CD4-positive, alpha-beta T cell treated with Interleukin-17A for 1 hour (primary cell): Measurements from ENCODE around the gene AP1B1.
A peak's percentile ranks its signal among the peaks of the same experiment; 100 is the strongest.
"Not testable (repeated sequence)": the region's sequence is repeated elsewhere in the genome, so short reads cannot be mapped to it uniquely, and the experiment has no call there.

Source experiments
- DNase-seq: peaks from one replicate; pipeline ENCODE4 v3.0.0-alpha.2; 2020

Gene AP1B1

DNA sequence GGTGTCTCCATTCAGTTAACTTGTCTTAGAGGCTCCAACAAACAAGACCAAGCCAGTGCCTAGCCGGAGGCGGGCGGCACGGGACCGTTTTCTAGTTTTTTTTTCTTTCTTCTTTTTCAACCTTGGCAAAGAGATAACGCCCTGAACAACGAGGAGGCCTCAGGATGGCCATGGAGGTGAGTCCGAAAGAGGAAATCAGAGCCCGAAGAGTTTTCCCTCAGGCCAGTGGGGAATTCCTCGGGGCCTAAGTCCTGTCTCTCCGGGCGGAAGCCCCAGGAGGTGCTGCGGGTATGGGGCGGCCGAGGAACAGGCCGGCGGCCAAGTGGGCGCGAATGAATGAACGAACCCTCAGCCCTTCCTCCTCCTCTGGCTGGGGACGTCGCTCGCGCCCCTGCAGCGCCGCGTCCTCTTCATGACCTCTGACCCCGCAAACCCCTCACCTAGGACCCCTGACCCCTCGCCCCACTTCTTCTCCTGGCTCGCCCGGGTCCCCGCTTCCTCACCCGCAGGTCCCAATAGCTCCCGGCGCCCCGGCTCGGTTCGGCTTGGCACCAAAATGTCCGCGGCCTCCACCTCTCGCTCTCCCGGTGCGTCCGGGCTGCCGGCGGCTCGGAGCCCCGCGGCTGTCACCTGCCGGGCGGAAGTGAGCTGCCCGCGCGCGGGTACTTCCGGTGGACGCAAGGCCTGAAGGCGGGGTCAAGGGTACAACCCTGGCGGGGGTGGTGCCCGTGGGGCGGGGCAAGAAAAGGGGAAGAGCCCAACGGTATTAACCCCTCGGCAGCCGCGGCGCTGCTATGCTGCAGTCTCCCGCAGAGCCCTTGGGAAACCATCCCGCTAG is at the start of gene AP1B1:
AP1B1 (minus strand) TSS at position 650 of the 838 bp plus-strand sequence. CDS start 21,327 bp downstream, outside the sequence.
- DNase-seq, result peak; percentile 94

DNA sequence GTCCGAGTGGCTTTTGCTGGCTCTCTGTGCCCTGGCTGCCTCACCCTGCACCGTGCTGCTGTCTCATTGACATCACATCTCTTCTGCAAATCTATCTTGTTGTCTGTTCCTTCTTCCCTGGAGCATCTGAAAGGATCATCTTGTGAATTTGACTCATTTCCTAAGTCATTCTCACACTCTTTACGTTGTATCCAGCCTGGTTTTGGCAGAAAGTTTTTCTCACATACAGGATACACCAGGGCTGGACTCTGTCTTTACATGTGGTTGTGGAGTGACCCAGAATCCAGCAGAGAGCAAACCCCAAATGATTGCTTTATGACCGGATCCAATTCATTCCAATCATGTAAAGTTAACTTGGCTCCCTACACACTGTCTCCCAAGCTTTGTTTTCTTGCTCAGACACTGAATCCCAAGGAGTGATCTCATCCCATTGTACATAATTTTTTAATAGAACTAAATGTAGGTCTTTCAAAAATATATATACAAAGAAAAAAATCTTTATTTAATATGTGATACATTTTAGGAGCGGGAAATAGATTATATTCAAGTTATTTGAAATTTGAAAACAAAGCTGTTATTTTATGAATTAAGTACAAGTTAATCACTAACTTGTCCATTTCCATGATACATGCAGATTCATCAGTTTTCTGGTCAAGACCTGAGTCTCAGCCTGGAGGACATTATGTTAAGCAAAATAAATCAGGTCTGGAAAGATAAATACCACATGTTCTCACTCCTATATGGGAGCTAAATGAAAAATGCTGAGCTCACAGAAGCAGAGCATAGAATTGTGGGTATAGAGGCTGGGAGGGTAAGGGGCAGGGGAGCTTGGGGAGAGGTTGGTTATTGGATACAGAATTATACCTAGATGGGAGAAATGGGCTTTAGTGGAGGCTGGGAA is 47.1 kb upstream of the AP1B1 start:
- no peak for DNase-seq

DNA sequence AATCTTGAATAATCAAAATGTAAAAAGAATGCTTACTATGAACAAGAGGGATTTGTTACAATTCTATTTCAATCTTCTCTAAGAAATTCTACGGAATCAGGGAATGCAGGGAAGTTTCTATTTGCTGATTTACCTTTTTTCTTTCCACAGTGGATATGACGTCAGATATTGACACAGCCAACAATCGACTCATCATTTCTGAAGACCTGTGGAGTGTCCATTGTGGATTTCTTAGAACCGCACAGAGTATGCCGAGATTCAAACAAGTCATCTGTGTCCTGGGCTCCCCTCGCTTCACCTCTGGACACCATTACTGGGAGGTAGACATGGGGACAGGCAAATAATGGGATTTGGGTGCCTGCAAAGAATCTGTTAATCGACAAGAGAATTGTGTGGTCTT is 45.9 kb upstream of the AP1B1 start:
- no peak for DNase-seq

DNA sequence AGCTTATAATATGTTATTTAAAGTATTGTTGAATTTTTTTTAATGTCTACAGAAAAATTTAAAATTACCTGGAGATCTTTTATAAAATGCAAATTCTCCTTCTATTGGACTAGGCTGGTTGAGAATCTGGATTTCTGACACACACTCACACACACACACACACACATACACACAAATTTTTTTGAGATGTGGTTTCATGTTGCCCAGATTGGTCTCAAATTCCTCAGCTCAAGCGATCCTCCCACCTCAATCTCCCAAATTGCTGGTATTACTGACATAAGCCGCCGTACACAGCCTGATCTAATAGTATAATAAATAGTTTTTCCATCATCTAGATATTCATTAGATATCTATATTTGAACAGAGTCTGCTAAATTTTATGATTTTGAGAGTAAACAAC is 45.5 kb upstream of the AP1B1 start:
- DNase-seq, result no peak

DNA sequence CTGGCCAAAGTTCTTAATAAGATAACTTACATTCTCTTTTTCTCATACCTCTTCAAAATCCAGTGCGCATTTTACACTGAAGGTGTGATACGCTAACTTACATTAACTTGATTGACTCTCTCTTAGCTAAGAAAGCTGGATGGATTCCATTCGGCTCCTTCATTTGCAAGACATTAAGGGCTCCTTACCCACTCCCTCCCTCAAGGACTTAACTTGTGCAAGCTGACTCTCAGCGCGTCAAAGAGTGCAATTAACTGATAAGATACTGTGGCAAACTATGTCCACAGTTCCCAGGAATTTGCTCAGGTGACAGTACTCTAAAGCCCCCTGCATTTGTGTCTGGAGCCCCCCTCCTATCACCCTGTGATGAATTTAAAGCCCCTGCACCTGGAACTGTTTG is 43.6 kb upstream of the AP1B1 start:
- DNase-seq, result no peak

DNA sequence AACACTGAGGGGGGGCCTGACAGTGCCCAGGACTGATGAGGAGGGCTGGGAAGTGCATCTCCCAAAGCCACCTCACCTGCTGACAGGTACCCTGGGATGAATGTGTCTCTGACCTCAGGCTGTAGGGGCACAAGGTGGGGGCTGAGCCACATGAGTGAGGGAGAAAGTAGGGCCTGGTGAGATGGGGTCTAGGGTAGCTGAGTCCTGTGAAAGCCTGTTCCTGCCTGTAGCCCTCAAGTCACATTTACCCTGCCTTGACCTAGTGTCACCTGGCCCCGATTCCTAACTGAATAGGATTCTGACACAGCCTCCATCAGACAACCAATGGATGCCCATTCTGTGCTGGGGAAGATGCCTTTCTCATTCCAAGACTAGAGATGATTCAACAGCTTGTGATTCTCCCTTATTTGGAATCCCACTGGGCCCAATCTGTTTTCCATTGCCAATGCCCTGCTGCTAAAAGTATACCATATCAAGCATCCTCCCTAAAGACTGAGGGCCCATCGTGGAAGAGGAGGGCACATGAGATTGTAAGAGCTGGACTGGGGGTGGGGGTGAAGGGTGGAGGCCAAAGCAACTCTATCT is 38.9 kb upstream of the AP1B1 start:
- no peak for DNase-seq

DNA sequence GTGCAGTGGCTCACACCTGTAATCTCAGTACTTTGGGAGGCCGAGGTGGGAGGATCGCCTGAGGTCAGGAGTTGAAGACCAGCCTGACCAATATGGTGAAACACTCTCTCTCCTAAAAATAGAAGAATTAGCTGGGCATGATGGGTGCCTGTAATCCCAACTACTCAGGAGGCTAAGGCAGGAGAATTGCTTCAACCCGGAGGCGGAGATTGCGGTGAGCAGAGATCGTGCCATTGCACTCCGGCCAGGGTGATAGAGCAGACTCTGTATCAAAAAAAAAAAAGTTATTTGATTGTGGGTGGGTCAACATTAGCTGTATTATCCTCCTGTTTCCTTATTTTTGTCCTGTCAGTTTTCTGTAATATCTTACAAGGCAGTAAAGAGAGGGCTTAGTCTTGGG is 38.1 kb upstream of the AP1B1 start:
- no peak for DNase-seq

DNA sequence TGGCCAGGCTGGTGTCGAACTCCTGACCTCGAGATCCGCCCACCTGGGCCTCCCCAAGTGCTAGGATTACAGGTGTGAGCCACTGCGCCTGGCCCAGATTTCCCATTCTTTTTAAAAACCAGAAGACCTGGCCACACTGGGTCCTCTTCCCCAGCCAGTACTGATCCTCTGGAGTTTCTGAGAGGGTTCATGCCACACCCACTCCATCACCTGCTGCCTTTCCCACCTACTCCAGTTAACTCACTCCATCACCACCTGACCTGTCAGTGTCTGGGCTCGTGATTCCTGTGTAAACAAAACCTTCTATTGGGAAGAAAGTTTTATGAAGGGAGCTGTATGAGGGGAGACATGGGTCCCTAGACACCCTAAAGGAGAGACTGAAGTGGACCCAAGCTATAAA is 30.3 kb upstream of the AP1B1 start:
- not testable (repeated sequence) for DNase-seq

DNA sequence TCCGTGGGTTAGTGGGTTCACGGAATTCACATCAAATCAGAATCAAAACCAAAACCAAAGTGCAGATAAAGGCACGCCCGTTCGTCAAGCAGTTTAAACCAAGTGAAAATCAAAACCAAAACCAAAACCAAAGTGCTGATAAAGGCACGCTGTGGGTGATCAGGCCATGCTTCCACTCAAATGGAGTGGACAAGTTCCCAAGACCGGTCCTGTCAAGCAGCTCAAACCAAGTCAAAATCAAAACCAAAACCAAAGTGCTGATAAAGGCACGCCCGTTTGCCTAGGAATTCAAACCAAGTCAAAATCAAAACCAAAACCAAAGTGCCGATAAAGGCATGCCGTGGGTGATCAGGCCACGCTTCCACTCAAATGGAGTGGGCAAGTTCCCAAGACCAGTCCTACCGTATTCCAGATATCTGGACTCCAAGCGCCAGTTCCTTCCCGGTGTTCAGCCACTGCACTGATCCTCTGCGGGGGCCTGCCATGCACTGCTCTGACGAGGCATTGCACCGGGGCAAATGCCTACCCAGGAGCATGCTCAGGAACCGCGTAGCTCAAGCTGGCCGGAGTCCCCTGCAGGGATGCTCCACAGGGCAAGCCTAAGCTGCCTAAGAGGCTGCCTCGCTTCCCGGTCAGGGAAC is 26.7 kb upstream of the AP1B1 start:
- peak; percentile 83 for DNase-seq

DNA sequence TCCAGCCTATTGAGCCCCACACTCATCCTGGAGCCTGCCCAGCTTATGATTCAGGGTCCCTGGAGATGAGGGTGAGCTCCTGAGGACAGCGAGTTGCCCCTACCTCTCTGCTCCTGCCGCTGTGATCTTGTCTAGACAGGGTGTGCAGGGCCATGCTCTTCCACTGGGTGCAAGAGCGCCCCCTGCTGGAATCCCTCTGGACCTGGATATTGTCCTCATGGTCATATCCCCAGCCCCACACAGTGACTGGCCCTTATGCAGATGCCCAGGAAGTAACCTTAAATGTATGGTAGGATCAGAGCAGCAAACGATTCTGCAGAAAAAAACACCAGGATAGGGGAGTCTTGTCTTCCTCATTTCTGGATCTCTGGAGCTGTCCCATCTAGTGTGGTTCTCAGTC is 24.4 kb upstream of the AP1B1 start:
- peak; percentile 36 for DNase-seq

DNA sequence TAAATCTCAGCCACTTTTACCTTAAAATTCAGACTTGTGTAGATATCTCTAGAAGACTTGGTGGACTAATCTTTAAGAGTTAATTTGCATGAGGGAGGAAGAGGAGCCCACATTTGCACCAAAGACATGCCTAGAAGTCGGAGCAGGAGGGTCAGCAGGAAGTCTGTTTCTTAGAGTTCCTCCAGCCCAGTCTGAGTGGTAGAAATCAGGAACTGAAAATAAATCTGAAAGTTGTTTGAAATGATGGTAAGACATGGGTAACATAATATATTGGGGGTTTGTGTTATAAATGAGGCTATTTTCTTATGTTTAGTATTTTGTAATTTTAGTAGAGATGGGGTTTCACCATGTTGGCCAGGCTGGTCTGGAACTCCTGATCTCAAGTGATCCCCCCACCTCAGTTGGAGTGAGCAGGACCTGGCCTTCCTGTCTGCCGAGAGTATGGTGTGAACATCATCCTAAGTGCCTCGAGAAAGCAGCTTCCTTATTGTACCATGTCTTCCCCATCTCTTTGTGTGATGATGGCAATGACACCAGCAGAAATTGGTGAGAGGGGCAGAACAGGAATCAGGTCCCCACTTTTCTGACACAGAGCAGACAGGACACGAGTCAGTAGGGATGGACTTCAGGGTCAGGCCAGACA is 23.3 kb upstream of the AP1B1 start:
- DNase-seq, result not testable (repeated sequence)

DNA sequence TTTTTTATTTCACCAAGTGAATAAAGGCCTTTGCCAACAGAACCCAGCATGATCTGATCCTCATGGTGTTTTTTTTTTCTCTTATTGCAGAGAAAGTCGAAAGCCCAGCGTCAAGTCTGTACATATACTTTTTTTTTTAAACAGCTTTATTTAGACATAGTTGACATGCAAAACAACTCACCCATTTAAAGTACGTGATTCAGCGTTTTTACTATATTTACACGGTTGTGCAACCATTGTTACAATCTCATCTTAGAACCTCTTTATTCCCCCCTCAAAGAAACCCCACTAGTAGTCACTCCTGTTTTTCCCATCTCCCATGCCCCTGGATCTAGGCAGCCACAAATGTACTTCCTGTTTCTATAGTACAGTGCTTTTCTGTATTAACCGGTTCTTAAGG is 20.6 kb upstream of the AP1B1 start:
- no peak for DNase-seq

DNA sequence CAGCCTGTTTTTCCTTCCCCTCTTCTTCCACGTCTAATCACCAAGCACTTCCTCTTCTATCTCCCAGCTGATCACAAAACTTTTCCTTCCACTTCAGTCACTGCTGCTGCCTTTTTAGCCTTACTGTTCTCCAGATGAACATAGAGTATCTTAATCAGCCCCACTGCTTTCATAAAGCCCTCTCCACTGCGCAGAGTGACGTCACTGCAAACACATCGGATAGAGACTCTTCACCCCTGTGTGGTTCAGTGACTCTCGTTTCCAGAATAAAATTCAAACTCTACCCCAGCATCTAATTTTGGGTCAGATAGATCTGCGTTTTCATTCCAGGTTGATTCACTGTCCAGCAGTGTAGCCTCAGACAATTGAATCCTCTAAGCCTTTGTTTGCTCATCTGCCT is 13.2 kb upstream of the AP1B1 start:
- DNase-seq, result not testable (repeated sequence)

DNA sequence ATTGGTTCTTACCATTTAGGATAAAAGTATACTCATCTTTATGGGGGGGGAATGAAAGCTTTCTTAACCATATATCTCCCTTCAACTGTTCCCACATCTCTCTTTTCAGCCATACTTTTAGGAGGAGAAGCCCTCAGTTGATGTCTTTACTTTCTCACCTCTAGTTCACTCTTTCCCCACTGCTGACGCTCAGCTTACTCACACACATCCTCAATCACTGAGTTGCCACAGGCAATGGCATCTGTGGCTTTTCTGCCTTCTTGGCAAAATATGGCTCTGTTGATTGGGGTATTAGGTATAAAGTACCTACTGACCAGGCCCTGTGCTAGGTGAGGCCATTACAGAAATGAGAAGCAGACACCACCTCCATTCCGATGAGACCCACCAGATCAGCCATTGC is 12.2 kb upstream of the AP1B1 start:
- no peak for DNase-seq

DNA sequence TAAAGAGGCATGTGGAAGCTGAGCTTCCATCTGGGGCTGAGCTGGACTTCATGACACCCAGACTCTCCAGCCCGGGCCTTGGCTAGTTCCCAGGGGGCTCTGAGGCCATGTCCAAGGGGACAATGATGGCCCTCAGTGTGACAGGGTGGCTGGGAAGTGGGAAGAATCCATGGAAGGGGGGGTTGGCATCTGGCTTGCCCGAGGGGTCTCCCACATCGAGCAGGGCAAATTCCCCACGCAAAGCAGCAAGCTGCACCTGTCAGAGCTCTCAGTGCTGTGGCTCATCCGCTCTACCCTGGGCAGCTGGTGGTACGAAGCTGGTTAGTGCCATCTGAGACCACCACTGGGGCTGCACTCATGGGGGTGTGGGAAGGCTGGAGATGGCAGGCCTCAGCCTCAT is 9.4 kb upstream of the AP1B1 start:
- DNase-seq, result no peak

DNA sequence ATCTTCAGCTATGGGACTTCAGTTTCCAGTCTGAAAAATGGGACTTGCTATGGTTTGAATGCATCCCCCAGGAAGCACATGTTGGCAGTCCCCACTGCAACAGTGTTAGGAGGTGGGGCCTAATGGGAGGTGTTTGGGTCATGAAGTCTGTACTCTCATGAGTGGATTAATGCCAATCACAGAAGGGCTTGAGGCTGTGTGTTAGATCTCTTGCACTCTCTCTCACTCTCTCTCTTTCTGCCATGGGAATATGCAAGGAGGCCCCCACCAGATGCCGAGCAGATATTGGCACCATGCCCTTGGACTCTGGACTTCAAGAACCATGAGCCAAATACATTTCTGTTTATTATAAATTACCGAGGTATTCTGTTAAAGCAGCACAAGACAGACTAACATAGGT is 7.8 kb upstream of the AP1B1 start:
- DNase-seq, result no peak

DNA sequence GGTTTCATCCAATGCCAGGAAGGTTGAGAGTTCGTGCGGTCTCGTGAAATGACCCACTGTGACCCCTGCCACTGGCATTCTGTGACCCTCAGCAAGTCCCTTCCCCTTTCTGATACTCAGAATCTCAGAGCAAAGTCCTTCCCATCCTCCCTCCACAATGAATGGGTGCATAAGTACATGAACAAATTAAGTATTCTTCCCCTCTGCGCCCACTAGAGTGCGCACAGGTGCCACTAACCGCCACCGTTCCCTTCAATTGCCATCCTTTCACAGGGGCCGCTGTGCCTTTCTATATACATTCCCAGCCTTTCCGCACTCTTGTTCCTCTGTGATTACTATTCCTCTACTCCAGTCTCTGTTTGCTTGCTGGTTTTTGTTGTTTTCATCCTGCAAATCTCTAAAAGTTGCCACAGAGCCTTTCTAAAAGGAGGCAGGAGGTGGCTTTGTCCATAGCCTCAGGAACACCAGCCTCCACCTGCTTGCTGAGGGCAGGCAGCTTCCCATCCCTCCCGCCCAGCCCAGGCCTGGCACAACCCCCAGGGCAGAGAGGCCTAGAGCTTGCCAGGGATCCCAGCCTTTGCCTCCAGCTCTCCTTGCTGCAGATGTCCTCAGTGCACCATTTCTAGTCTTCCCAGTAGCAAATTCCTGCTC is 6.7 kb upstream of the AP1B1 start:
- peak; percentile 75 for DNase-seq

DNA sequence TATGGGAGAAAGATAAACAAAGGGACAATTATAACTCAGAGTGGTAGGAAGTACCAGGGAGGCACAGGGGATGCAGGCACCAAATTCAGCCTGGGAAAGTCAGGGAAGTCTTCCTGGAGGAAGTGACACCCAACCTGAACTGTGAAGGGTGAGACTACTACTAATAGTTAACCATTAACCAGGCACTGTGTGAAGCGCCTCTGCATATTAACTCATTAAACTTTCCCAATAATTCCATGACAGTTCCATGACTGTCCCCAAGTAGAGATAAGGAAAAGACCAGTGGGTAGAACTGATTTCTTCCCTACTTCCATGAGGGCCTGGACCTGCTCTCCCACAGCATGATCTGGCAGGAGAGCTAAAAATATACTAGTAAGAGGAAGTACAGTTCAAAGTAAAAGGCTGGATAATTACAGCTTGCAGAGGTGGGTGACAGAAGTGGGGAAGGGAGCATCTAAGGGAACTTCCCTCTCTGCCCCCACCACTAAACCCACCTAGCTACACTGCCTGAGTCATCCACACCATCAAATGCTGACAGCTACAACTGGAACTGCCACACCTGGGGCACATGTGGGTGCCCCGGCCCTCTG is 4.7 kb upstream of the AP1B1 start:
- DNase-seq, result no peak

DNA sequence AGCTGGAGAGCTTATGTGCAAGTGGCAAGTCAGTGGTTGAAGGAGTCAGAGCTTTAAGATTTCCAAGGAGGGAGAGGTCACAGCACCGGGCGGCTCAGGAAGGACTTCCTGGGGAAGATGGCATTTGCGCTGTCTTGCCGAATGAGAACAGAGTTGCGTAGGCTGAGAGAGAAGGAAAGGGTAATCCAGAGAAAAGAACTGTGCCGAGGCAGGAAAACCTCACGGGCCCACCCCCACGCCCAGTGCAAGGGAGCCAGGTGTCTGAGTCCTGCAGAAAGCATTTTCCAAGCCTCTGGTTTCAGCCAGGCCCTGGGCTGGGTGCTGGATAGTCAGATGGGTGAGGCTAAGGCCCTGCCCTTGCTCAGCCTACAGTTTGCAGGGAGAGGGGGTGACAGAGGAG is 3.2 kb upstream of the AP1B1 start:
- DNase-seq, result no peak

DNA sequence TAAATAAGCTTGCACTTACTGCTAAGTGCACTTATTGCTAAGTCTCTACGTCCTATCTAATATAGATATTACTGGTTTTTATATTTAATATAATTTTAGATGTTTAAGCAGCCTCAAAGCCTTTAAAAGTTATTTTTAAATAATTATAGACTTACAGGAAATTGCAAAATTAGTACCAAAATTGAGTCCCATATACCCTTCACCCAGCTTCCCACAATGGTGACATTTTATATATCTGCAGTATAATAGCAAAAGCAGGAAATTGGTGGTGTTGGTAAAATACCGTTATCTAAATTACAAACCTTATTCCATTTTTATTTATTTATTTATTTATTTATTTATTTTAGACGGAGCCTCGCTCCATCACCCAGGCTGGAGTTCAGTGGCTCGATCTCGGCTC is 1.9 kb upstream of the AP1B1 start:
- no peak for DNase-seq

DNA sequence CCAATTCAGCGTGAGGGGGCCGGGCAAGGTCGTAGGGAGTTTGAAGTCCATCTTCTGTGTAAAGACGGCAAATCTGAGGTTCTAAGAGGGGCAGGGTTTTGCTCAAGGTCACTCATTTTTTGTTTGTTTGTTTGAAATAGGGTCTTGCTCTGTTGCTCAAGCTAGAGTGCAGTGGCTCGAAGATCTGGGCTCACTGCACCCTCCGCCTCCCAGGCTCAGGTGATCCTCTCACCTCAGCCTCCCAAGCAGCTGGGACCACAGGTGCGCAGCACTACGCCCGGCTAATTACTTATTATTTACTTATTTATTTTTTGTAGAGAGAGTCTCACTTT is 355 bp upstream of the AP1B1 start:
- no peak for DNase-seq

DNA sequence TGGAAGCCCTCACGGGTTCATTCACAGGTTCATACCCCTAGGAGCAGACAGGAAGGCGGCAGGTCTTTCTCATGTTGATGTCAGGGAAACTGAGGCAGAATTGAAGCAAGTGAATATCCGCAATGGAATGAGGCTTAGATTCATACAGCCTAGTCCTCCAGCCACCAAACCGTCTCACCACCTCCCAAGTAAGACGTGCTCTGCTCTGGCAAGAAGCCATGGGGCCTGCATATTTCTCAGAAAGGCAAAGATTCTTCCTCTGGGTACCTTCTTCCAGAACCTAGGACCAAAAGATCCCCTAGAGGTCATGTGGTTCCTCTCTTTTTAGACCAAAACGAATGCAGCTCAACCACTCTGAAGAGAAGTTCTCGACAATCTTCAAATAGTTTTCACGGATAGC is 1.7 kb downstream of the AP1B1 start:
- DNase-seq, result no peak
